Kidney epithelial cell (primary cell): Measurements from ENCODE around the gene RNF13. TPM values are rescaled to one million over a fixed set of nuclear protein-coding genes. Genes with fewer than 3 reads are reported as not detected.

Experiments
- DNase-seq: peaks from one replicate; pipeline ENCODE4 v3.0.0-alpha.2; 2010; ENCODE audit warnings: low read depth
- H3K27me3 ChIP-seq: 2 replicates; pipeline ENCODE4 v1.6.0; 2011; ENCODE audit warnings: low read length; ENCODE audit not compliant: control insufficient read depth, insufficient read depth
- H3K36me3 ChIP-seq: 2 replicates; pipeline ENCODE4 v1.5.1; 2011; ENCODE audit warnings: low read length; ENCODE audit not compliant: control insufficient read depth, insufficient read depth
- H3K4me3 ChIP-seq: 2 replicates; pipeline ENCODE4 v1.5.1; 2011; ENCODE audit warnings: low read depth, mild to moderate bottlenecking, control low read depth, low read length
- CTCF ChIP-seq: IDR thresholded peaks from 2 replicates; pipeline ENCODE4 v1.5.1; 2011; ENCODE audit warnings: mild to moderate bottlenecking, moderate library complexity, low read length, control low read depth, inconsistent platforms; ENCODE audit not compliant: insufficient read depth, poor library complexity, severe bottlenecking
- total RNA-seq: library from RNA; depleted of rRNA; stranded (reverse); fragments of >200 nt; gene quantifications from 2 replicates; pipeline ENCODE4 v1.2.3, GENCODE V29; 2015

RNF13 gene
- total RNA-seq, 1 donor from 2014 or later: 43.4 TPM

DNA sequence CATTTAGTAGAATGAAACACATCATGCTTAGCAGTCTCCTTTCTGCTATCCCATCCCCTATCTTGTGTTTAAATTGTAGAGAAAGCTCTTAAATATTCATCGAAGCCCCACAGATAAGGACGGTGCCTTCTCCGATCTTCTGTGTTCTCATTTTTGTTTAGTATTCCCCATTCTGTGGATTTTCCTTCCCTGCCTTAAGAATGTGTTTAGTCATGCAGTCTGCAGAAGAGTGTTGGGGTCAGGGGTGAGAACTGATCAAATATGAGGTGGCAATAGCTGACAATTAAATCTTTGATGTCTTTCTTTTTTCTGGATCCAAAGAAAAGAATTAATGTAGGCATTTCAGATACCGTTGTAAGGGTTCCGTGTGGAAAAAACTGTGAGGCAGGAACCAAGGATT, 11.4 kb upstream of the RNF13 start:
- TF ChIP-seq CTCF: no peak
- Histone ChIP-seq H3K36me3 (no peaks in the 10 kb centered on the region), H3K27me3 (no peaks in the 10 kb centered on the region), H3K4me3 (no peak overlapping the region)
- DNase-seq: no peak

DNA sequence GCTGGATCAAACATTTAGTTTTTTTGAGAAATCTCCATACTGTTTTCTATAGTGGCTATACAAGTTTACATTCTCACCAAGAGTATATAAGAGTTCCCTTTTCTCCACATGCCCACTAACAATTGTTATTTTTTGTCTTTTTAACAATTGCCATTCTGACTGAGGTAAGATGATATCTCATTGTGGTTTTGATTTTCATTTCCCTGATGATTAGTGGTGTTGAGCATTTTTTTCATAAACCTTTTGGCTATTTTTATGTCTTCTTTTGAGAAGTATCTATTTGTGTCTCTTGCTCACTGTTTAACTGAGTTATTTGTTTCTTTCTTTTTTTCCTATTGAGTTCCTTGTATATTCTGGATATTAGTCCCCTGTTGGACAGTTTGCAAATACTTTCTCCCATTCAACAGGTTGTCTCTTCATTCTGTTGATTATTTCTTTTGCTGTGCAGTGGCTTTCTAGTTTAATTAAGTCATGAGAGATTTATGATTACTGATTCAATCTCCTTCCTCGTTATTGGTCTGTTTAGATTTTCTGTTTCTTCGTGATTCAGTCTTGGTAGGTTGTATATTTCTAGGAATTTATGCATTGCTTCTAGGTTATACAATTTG, 6.7 kb upstream of the RNF13 start:
- no peak for DNase-seq
- Histone ChIP-seq H3K4me3 (no peak overlapping the region), H3K36me3 (no peaks in the 10 kb centered on the region), H3K27me3 (no peaks in the 10 kb centered on the region)
- no peak for TF ChIP-seq CTCF

DNA sequence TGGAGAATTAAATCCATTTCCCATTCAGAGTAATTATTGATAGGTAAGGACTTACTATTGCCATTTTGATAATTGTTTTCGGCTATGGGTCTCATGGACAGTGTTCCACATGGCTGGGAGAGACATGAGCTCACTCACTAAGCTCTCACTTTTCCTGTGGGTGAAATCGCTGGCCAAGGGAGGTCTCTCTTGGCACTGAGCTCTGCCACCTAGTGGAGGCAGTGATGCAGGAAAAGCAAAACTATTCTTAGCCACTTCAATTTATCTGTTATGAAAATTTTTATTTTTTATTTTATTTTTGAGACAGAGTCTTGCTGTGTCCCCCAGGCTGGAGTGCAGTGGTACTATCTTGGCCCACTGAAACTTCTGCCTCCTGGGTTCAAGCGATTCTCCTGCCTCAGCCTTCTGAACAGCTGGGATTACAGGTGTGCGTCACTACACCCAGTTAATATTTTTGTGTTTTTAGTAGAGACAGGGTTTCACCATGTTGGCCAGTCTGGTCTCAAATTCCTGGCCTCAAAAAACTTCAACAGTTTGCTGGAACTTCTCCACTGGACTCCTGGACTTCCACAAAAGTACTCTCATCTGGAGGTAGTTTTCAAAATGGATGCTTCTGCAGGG, 4.7 kb upstream of the RNF13 start:
- no peaks in the 10 kb centered on the region for H3K36me3 ChIP-seq
- H3K27me3 ChIP-seq: no peaks in the 10 kb centered on the region
- H3K4me3 ChIP-seq: no peak overlapping the region
- TF ChIP-seq CTCF: peak; percentile 87
- DNase-seq: peak; percentile 59

DNA sequence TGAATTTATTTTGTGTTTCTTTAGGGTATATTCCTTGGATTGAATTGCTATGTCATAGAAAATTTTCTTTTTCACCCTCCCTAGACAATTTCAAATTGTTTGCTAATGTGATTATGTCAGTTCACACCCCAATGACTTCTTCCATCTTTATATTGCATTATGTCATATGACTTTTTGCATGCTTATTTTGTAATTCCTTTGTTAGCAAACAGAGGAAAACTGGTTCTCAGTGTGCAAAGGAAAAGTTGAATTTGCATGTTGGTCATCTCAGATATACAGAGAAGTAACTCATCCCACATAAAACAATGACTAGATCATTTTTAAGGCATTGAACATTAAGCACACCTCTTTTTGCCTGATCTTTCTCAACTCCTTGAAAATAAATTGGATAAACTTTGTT, 3.3 kb upstream of the RNF13 start:
- TF ChIP-seq CTCF: no peak
- Histone ChIP-seq H3K4me3 (no peak overlapping the region), H3K27me3 (no peaks in the 10 kb centered on the region), H3K36me3 (no peaks in the 10 kb centered on the region)
- DNase-seq: no peak

DNA sequence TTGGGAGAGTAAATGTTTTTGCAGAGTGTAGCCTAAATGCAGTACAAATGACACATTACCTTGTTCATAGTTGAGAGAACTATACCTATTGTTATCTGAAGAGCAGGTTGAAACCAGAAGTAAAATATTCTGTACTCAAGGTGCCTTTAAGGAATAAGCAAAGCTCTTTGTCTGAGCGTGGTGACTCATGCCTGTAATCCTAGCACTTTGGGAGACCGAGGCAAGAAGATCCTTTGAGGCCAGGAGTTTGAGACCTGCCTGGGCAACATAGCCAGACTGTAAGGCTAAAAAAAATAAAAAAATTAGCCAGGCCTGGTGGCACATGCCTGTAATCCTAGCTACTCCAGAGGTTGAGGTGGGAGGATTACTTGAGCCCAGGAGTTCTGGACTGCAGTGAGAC, 2.2 kb upstream of the RNF13 start:
- no peaks in the 10 kb centered on the region for H3K27me3 ChIP-seq
- no peak for DNase-seq
- TF ChIP-seq CTCF: no peak
- no peaks in the 10 kb centered on the region for H3K36me3 ChIP-seq
- no peak overlapping the region for H3K4me3 ChIP-seq

DNA sequence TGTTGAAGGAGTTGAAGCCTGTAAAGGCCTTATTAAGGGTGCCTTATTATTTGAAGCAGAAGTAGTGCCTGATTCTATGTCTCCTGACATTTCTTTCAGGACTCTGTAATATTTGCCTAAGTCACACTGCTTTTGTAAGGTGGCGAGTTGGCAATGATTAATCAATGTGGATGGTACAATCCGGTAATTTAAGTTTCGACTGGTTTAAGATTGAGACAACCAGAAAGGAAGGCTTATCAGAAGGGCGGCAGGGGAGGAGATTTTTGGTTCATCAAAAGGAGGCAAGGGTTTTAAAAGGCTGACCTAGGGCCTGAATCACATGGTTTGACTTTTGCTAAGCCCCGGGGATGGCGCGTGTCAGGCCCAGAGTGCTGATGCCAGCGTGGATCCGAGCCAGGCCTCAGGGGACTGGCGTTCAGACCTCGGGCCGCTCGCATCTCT, 830 bp upstream of the RNF13 start:
- TF ChIP-seq CTCF: no peak
- Histone ChIP-seq H3K4me3 (peak overlapping the region; percentile 63), H3K27me3 (no peaks in the 10 kb centered on the region), H3K36me3 (no peaks in the 10 kb centered on the region)
- no peak for DNase-seq
